ENCODE data around the gene GCAT. TPM values are rescaled to one million over a fixed set of nuclear protein-coding genes. Genes with fewer than 3 reads are reported as not detected.

Gene GCAT
- total and polyA plus RNA-seq, 10 donors = 0.94 to 3.9 (median 1.9) TPM; not detected in 1

DNA sequence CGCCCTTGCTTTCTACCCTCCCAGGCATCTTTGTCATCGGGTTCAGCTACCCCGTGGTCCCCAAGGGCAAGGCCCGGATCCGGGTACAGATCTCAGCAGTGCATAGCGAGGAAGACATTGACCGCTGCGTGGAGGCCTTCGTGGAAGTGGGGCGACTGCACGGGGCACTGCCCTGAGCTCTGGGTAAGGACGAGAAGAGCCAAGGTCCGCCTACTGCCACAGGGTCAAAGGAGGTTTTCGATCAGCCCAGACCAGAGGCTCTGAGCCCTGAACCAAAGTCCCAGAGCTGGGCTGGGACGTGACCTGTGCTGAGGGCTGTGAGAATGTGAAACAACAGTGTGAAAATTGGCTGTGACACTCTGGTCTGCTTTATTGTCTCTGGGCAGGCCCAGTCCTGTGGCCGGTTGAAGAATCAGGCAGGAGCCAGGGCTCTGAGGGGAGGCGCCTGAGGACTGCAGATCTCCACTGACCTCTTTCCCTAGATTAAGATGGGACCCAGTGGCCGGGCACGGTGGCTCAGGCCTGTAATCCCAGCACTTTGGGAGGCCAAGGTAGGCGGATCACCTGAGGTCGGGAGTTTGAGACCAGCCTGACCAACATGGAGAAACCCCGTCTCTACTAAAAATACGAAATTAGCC is 8.9 kb downstream of the GCAT start:
- Histone ChIP-seq H3K9me3 (no peaks in the 10 kb centered on the region), H3K27me3 (replicated peaks in 1 of 7) (peaks cover 0 to 63% (median 11%) of the 10 kb centered on the region in 7 donors), H3K27ac (no peak overlapping the region), H3K4me1 (peaks cover 19 to 31% (median 22%) of the 10 kb centered on the region in 6 donors), H3K4me3 (no peak overlapping the region), H3K36me3 (no peaks in the 10 kb centered on the region)
- intact Hi-C loops (cut with DNase I; ENCODE audit: low total_unique reads) = loop anchor here (2.0 to 10.0 kb wide), 2 partner anchors 46 to 148 kb away; no protein-coding TSS in a partner anchor
- no peak for DNase-seq
- 91 to 94% (median 93%) methylated on average over 22 to 23 of the region's 23 CpGs for WGBS, 5 donors
- TF ChIP-seq, protein P1, sequence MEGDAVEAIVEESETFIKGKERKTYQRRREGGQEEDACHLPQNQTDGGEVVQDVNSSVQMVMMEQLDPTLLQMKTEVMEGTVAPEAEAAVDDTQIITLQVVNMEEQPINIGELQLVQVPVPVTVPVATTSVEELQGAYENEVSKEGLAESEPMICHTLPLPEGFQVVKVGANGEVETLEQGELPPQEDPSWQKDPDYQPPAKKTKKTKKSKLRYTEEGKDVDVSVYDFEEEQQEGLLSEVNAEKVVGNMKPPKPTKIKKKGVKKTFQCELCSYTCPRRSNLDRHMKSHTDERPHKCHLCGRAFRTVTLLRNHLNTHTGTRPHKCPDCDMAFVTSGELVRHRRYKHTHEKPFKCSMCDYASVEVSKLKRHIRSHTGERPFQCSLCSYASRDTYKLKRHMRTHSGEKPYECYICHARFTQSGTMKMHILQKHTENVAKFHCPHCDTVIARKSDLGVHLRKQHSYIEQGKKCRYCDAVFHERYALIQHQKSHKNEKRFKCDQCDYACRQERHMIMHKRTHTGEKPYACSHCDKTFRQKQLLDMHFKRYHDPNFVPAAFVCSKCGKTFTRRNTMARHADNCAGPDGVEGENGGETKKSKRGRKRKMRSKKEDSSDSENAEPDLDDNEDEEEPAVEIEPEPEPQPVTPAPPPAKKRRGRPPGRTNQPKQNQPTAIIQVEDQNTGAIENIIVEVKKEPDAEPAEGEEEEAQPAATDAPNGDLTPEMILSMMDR (IDR thresholded peaks at IDR 0.05 in 8 of 11, conservative IDR thresholded peaks at IDR 0.05 in 3 of 11) = no peak
- TF ChIP-seq POLR2A (IDR thresholded peaks at IDR 0.05) (no peak), POLR2AphosphoS5 (IDR thresholded peaks at IDR 0.05) (no peak)

DNA sequence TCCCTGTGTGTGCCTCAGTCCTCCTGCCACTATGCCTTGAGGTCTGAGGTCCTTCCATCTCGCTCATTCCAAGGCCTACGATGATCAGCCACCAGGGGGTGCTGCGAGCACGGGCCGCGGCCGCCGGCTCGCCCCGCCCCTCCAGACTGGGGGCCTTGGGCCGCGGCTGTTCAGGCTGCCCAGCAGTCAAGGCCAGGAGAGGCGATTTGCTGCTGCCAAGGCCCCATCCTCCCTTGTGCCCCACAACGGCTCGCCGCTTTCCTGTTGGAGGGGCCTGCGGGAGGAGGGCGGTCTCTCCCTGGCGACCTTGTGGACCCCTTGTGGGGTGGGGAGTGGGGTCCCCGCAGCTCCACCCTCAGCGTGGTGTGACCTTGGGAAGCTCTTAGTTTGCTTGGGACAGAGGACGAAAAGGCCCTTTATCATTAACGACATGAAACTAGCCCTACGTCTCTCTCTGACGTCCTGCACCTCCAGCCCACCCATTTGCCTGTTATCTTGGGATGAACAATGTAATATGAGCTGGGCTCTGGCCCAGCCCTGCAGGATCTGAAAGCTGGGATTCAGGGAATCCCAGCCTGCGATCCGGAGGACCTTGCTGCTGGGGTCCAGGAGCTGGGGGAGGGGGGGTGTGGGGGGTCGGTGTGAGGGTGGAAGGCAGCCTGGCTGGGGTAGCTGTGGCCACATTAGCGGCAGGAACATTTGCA is 10.1 kb downstream of the GCAT start:
- Histone ChIP-seq H3K4me1 (peaks cover 19 to 31% (median 22%) of the 10 kb centered on the region in 6 donors), H3K27me3 (replicated peaks in 1 of 7) (peaks cover 0 to 63% (median 11%) of the 10 kb centered on the region in 7 donors), H3K27ac (peak overlapping the region in 6 of 8 donors; percentile 4 to 74 (median 68)), H3K36me3 (no peaks in the 10 kb centered on the region), H3K4me3 (peak overlapping the region in 7 of 8 donors; percentile 23 to 71 (median 43)), H3K9me3 (no peaks in the 10 kb centered on the region)
- intact Hi-C loops (cut with DNase I; ENCODE audit: low total_unique reads) = loop anchor here (2.0 to 10.0 kb wide), 2 partner anchors 45 to 147 kb away; no protein-coding TSS in a partner anchor
- TF ChIP-seq POLR2A (IDR thresholded peaks at IDR 0.05) (no peak), POLR2AphosphoS5 (IDR thresholded peaks at IDR 0.05) (peak; percentile 62 to 87 (median 78))
- TF ChIP-seq, protein P1 (IDR thresholded peaks at IDR 0.05 in 8 of 11, conservative IDR thresholded peaks at IDR 0.05 in 3 of 11) = peak; percentile 88 to 98 (median 95)
- WGBS, 5 donors = 2 to 10% (median 7%) methylated on average over 9 to 29 of the region's 29 CpGs
- peak; percentile 94 for DNase-seq

DNA sequence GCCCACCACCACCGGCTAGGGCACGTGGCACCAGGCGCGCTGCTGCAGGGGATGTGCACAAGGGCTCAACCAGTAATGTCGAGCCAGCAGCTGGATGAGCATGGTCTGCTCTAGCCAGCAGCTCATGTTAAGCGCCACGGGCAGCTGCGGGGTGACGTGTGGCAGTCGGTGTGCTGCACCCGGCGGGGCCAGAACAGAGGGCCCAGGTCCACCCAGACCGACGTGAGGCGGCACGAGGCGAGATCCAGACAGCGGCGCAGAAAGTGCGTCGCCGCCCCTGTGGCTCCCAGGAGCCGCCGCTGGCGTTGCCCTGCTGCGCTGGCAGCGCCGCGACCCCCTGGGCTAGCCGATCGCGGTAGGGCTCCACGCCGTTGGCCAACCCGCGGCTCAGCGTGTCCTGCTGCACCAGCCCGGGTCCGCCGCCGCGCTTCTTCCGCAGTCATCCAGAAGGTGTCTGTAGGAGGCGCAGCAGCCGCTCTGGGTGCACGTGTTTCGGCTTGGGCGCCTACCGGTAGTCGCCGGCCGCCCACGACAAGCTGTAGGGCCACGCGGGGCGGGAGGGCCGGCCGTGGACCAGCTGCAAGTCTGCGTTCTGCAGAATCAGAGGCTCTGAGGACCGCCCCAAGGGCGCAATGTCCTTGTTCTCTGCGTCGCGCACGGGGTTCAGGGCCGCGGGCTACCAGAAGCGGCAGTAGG is 10.8 kb downstream of the GCAT start:
- H3K27ac ChIP-seq = peak overlapping the region in 5 of 8 donors; percentile 60 to 74 (median 72)
- DNase-seq = peak; percentile 91
- TF ChIP-seq, protein P1 (IDR thresholded peaks at IDR 0.05 in 8 of 11, conservative IDR thresholded peaks at IDR 0.05 in 3 of 11) = peak in 8 of 11 experiments; percentile 16 to 66 (median 40)
- no peak for TF ChIP-seq POLR2A (IDR thresholded peaks at IDR 0.05)
- TF ChIP-seq POLR2AphosphoS5 (IDR thresholded peaks at IDR 0.05) = peak in 2 of 3 donors; percentile 63 to 68
- WGBS, 5 donors = 2 to 3% (median 2%) methylated on average over 28 to 68 of the region's 68 CpGs
- no peaks in the 10 kb centered on the region for H3K36me3 ChIP-seq
- peaks cover 0 to 63% (median 11%) of the 10 kb centered on the region in 7 donors for H3K27me3 ChIP-seq (replicated peaks in 1 of 7)
- peaks cover 19 to 31% (median 22%) of the 10 kb centered on the region in 6 donors for H3K4me1 ChIP-seq
- intact Hi-C loops (cut with DNase I; ENCODE audit: low total_unique reads) = loop anchor here (10.0 kb wide), 1 partner anchor 146 kb away; no protein-coding TSS in a partner anchor
- H3K4me3 ChIP-seq = peak overlapping the region; percentile 23 to 71 (median 38)
- H3K9me3 ChIP-seq = no peaks in the 10 kb centered on the region

Measured in spleen (tissue), 11 donors.